SK-MEL-5 (cell line): Measurements from ENCODE around the gene RNGTT. TPM values are rescaled to one million over a fixed set of nuclear protein-coding genes. Genes with fewer than 3 reads are reported as not detected.
"Not testable (repeated sequence)": the region's sequence is repeated elsewhere in the genome, so short reads cannot be mapped to it uniquely, and the experiment has no call there.

Experiments used
- DNase-seq: peaks from one replicate; pipeline ENCODE4 v3.0.0-alpha.2; 2016; ENCODE audit warnings: low read depth, low spot score
- in situ Hi-C: cut with HindIII; loops from 2 replicates; pipeline ENCODE4 v1.10.0; 2016; ENCODE audit warnings: low sequenced_read_pairs, high pct_unique_total_duplicates, low pct_unique_long_range_greater_than_20kb
- total RNA-seq: library from RNA; depleted of rRNA; stranded (reverse); fragments of >200 nt; shearing (Covaris generic); gene quantifications from 2 replicates; pipeline ENCODE4 v1.2.3, GENCODE V29; 2014

RNGTT gene
- total RNA-seq, 1 experiment from 2014 or later, result 22.4 TPM

- no peak for DNase-seq
- in situ Hi-C loops, result no loop called here
Measured at GRCh38 chr6:88848870-88849269, 114.5 kb downstream of the RNGTT start.

- DNase-seq, result no peak
- in situ Hi-C loops, result no loop called here
Measured at GRCh38 chr6:88843040-88843439, 120.4 kb downstream of the RNGTT start.

- in situ Hi-C loops, result no loop called here
Measured at GRCh38 chr6:88842320-88842719, 121.1 kb downstream of the RNGTT start.

GRCh38 chr6:88840796-88841539 lies 122.5 kb downstream of the RNGTT start:
- in situ Hi-C loops, result no loop called here

More at GRCh38 chr6:88842320-88842719, 121.1 kb downstream of the RNGTT start:
- DNase-seq, result no peak

GRCh38 chr6:88840289-88840688 lies 123.1 kb downstream of the RNGTT start:
- in situ Hi-C loops, result no loop called here
- no peak for DNase-seq

More at GRCh38 chr6:88840796-88841539, 122.5 kb downstream of the RNGTT start:
- no peak for DNase-seq

- in situ Hi-C loops, result no loop called here
- no peak for DNase-seq
Measured at GRCh38 chr6:88839280-88839679, 124.1 kb downstream of the RNGTT start.

GRCh38 chr6:88835210-88835609 lies 128.2 kb downstream of the RNGTT start:
- in situ Hi-C loops, result no loop called here
- no peak for DNase-seq

- in situ Hi-C loops, DNase-seq: not testable (repeated sequence)
Measured at GRCh38 chr6:88833071-88833470, 130.3 kb downstream of the RNGTT start.

GRCh38 chr6:88827599-88827998 lies 135.8 kb downstream of the RNGTT start:
- in situ Hi-C loops, DNase-seq: not testable (repeated sequence)

- in situ Hi-C loops, result no loop called here
Measured at GRCh38 chr6:88825856-88826255, 137.6 kb downstream of the RNGTT start.

GRCh38 chr6:88823998-88824397 lies 139.4 kb downstream of the RNGTT start:
- in situ Hi-C loops, result no loop called here
- DNase-seq, result no peak

More at GRCh38 chr6:88825856-88826255, 137.6 kb downstream of the RNGTT start:
- DNase-seq, result no peak

- no peak for DNase-seq
- in situ Hi-C loops, result no loop called here
Measured at GRCh38 chr6:88815491-88815890, 147.9 kb downstream of the RNGTT start.

- in situ Hi-C loops, result no loop called here
- DNase-seq, result no peak
Measured at GRCh38 chr6:88814909-88815308, 148.5 kb downstream of the RNGTT start.

GRCh38 chr6:88813045-88813444 lies 150.4 kb downstream of the RNGTT start:
- in situ Hi-C loops, result no loop called here
- no peak for DNase-seq

GRCh38 chr6:88810701-88811100 lies 152.7 kb downstream of the RNGTT start:
- in situ Hi-C loops, result no loop called here
- no peak for DNase-seq

GRCh38 chr6:88810089-88810488 lies 153.3 kb downstream of the RNGTT start:
- DNase-seq, result no peak

GRCh38 chr6:88808381-88808780 lies 155.0 kb downstream of the RNGTT start:
- no peak for DNase-seq
- in situ Hi-C loops, result no loop called here

More at GRCh38 chr6:88810089-88810488, 153.3 kb downstream of the RNGTT start:
- in situ Hi-C loops, result no loop called here

- no peak for DNase-seq
- in situ Hi-C loops, result no loop called here
Measured at GRCh38 chr6:88807622-88808021, 155.8 kb downstream of the RNGTT start.

GRCh38 chr6:88806728-88807127 lies 156.7 kb downstream of the RNGTT start:
- DNase-seq, result no peak
- in situ Hi-C loops, result no loop called here
